ENCODE data around the gene SRGAP3.

SRGAP3 gene

DNA sequence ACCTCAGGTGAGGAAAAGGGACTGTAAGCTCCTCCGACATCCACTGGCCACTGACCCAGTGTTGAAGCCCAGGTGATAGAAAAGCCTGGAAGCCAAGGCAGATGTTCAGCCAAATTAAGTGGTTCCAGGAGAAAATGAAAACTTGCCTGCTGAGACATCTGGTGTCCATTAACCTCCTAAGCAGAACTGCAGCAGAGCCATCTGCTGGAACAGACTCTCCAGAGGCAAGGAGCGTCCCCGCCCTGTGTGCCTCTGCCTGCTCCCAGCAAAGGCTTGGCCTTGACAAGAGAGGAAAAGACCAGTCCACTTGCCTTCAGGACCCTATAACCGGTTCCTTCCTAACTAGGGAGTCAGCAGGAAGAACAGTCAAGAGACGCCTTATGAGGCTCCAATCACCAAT, 48.2 kb downstream of the SRGAP3 start:
- DNase-seq (ENCODE audit: low spot score), result no peak

DNA sequence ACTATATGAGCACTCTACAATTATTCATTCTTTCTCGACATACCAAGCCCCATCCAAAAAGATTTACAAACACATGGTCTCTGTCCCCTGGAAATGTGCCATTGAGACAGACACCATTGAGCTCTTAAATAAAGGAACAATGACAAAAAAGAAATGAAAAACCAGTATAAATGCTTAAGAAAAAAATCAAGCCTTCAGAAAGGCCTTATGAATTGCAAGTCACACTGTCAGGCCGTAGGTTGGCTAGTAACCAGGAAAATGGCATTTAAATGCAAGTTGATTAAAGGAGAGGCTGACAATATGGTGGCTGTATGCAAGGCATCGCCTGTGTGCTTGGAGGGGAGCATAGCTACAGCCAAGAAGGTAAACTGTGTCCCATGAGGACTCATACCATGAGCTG, 49.7 kb downstream of the SRGAP3 start:
- no peak for DNase-seq (ENCODE audit: low spot score)

DNA sequence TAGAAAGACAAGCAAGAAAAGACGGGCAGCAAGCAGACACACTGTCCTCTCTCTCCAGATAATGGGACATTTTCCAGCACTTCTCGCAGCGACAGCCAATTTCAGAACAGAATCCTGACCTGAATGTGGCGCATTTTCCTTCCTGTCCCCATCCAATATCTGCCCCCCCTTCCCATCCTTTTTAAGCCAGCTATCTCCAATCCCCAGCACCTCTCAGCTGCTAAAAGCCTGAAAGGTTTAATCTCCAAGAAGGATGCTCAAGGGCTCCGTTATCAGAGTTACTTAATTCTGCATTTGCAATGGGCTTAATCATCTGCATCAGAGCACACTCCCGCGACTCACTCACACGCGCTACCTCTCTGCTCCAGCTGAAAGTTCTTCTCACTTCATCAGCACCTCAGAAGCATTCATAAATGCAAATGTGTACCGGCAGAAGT, 50.5 kb downstream of the SRGAP3 start:
- DNase-seq (ENCODE audit: low spot score), result no peak

DNA sequence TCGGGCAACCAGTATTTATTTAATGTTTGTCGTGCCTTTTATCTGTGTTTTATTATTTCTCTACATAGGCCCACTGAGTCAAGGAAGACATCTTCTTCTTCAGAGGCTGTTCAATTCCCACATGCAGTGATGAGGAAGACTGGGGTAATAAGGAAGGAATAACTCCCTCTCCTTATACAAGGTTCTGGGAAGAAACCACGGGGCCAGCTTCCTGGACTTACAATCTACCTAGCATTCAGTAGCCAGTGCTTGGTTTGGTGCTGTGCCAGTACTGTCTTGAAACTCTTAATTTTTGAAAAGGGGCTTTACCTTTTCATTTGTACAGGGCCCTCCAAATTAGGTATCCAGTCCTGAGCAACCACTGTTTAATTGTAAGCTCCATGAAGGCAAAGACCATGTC, 51.2 kb downstream of the SRGAP3 start:
- DNase-seq (ENCODE audit: low spot score), result no peak

DNA sequence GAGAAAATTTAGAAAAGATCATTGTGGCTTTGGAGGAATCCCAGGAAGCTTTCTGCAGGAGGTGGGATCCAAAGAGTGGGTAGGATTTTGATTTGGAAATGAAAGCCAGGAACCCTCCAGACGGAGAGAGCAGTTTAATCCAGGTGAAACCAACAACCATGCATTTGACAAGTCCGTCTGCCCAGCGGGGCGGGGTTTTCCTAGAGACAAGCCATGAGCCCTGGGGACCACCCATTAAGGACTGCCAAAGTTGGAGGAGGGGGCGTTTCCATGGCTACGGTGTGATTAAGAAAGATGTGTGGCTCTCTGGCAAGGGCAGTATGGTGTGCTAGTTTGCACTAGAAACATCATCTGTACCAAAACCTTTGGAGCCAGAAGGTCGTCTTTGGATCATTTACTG, 53.4 kb downstream of the SRGAP3 start:
- DNase-seq (ENCODE audit: low spot score), result no peak

DNA sequence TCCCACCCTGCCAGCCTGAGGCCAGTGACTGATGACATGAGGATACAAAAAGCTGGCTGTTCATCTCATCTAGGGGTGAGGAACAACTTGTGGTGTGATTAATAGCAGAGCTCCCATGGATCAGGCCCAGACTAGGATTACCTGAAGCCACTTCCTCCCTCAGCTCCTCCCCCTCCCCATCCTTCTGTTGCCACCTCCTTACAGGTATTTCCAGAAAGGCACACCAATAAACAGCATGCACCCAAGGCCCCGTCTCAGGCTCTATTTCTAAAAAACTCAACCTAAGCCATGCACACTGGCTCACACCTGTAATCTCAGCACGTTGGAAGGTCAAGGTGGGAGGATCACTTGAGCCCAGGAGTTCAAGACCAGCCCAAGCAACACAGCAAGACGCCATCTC, 54.1 kb downstream of the SRGAP3 start:
- DNase-seq (ENCODE audit: low spot score), result no peak

DNA sequence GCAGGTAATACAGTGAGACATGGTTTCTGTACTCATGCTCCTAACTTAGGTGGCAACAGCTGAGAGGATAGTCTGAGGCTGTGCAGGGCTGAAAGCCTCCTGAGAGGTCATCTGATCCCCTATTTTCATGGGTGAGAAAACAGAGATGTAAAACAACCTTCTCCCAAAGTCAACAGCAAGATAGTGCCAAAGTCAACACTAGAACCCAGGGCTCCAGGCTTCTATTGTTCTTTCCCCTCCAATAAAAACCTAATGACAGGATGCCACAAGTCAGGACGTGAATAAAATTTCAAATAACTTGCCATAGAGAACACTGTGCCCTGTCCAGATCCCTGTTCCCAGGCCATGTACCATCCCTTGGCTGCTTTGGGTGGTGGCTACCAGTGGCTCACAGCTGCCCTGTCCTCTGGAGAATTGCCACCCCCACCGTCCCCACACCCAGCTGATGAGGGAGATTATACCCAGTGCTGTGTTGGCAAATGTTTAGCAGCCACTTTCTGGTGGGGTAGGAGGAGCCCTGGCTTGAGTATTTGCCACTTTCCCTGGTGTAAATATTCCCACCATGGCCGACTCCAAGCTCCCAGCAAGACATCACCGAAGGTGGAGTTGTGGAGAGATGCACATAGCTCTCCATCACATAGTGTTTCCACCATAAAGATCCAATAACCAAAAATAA, 54.8 kb downstream of the SRGAP3 start:
- DNase-seq (ENCODE audit: low spot score), result no peak

DNA sequence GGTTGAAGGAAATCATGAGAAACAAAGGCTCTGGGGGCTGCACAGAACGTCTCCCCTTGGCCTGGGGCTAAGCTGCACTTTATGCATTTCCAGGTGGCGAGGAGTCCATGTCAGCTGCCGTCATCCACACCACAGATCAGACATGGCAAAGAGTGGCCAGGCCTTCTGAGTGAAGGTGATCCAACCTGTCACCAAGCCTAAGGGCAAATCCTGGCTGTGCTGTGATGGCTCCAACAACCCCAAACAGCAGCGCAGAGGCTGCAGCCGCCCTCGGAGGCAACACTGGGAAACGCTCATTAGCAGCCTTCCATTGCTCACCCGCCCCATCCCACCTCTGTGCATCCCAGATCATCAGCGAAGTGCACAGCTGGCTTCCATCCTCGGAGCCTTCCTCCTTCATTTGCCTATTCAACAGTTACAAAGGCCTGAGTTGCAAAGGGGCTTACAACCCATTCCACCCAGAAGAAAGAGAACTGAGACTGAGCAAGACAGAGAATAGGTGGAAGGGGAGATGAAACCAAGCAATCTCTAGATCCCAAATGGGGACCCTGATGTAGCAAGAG, 55.7 kb downstream of the SRGAP3 start:
- DNase-seq (ENCODE audit: low spot score), result no peak

DNA sequence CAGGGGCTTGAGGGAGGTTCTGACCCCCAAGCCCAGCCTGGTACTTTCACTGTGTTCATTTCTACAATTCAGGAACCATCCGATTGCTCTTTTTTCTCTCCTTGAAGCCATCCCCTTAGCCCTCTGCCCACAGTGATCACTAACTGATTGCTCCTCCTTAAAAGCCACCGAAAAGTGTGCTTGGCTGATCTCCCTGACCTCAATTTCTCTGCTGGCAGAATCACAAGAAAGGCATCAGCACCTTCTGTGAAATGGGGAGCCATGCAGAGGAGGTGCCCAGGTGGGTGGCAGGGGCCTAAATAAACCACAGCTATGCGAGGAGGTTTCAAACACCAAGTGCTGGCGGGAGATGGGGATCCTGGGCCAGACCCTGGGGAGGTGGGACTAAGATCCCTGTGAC, 56.2 kb downstream of the SRGAP3 start:
- DNase-seq (ENCODE audit: low spot score), result no peak

DNA sequence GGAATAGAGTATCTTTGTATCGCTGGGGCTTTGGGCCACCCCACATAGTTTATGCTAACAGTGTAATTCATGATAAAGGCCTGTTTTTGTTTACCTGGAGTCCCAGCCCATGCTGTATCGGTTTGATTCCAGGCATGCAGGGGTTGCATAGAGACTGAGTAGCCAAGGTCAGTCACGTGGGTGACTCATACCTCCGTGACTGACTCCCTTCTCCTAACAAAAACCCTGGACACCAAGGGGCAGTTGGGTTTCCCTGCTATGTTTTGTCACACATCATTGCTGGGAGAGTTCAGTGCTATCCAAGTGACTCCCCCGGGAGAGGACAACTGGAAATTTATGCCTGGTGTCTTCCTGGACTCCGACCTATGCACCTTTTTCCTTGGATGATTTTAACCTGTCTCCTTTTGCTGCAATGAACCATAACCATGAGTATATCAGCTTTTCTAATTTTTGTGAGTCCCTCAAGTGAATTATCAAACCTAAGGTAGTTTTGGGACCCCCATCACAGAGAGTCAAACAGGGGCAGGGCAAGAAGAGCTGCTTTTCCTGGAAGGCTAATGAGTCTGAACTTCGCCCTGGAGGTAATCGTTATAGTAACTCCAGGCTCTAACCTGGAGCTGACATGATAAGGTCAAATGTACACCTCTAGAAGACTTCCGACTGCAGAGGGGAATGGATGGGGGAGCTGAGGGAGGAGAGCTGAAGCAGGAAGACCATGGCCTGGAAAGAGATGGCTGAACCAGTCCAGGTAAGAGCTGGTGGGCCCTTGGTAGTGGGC, 57.0 kb downstream of the SRGAP3 start:
- DNase-seq (ENCODE audit: low spot score), result peak; percentile 14

DNA sequence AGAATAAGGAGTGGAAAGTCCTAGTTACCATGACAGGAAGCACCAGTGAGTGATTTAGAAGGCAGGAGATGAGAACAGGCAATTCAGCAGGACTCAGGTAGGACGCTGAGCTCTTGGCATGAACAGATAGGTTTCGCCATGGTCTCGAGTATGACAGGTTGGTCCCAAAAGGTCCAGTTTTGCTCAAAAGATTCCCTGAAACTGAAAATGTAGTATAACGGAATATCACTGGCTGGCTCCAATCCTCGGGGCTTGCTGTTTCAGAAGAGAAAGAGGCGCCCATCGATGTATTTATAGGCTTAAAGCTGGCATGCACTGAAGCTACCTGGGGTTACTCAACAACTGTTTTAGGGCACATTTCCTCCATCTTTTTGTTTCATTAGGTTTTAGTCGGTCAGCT, 59.2 kb downstream of the SRGAP3 start:
- no peak for DNase-seq (ENCODE audit: low spot score)

DNA sequence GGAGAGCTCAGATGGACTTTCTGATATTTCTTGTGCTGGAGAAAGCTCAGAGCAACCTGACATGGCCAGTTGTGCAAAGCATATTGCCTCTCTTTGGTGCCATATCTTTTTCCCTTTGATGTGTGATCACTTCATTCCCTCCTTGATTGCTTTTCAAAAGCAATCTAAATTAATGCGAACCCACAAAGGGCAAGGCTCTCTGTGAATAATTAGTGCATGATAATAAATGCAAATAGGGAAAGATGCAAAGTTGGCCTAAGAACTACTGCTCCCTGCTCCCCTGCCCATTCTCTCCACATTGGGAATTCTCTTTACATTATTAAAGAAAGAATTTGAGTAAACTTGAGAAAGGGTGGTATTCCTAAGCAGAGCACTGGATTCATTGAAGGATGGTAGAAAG, 60.9 kb downstream of the SRGAP3 start:
- no peak for DNase-seq (ENCODE audit: low spot score)

DNA sequence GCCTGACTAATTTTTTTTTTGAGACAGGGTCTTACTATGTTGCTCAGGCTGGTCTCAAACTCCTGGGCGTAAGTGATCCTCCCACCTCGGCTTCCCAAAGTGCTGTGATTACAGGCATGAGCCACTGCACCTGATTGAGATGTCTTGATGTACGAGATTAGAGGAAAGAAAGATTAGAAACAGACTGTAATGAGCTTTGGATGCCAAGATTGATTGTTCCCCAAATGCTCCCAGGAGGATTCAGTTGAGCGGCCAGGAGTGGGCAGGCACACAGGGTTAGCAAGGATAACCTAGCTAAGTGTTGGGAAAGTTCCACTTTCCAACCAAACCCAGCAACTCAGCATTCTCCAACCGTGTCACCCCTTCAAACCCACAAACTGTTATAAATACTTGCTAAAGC, 63.7 kb downstream of the SRGAP3 start:
- no peak for DNase-seq (ENCODE audit: low spot score)

DNA sequence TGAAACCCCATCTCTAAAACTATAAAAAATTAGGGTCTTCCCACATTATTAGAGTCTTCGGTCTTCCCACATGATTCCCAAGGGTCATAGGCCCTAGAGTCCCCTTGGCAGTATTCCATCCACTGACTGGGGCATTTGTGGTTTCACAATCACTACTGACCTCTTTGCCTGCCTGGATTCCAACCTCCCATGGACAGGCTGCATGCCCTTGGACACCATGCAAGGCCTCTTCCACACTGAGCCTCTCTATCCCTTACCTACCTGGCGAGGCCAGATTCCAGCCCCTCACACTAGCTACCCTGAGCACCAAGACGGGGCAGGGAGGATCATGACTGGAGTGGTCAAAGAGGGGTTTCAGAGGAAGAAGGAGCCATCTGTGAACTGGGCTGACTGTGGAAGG, 64.4 kb downstream of the SRGAP3 start:
- DNase-seq (ENCODE audit: low spot score), result no peak

DNA sequence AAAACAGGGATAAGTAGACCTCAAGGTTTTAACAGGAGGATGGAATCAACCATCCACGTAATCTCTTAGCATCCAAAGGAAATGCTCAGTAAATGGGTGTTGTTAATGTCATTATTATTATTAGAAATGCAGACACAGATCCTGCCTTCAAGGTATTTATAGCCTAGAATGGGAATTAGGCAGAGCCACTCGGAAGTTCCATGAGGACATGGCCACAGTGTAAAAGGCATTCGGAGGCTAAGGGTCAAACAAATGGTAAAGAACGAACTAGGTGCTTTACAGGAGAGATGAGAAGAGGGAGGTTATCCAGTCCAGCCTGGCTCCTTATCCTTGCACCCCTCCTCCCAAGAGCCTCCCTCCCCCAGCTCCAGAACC, 65.0 kb downstream of the SRGAP3 start:
- no peak for DNase-seq (ENCODE audit: low spot score)

DNA sequence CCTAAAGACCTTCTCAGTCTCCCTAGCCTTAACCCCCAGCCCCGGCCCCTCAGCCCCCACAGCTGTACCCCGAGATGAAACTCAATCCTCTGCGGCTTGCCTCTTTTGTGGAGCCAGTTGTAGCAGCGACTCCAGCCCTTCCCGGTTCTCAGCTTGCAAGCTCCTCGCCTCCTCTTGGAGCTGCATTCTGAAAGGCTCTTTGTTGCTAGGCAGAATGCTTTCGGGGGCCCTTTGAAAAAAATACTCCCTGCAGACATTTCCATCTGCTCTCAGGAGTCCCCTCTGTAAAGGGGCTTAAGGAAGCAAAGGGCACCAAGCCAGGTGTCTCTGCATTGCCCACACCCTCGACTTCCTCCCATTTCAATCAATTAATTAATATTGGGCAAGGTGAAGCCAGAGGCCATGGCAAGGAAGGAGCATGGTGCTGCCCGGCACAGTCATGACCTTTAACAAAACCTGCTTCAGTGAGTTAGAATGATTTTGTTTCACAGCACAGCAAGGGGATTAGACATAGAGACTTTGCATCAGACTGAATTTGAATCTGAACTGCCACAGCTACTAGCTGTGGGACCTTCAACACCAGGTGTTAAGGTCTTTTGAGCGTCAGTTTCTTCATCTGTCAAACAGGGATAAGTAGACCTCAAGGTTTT, 65.5 kb downstream of the SRGAP3 start:
- DNase-seq (ENCODE audit: low spot score), result no peak

DNA sequence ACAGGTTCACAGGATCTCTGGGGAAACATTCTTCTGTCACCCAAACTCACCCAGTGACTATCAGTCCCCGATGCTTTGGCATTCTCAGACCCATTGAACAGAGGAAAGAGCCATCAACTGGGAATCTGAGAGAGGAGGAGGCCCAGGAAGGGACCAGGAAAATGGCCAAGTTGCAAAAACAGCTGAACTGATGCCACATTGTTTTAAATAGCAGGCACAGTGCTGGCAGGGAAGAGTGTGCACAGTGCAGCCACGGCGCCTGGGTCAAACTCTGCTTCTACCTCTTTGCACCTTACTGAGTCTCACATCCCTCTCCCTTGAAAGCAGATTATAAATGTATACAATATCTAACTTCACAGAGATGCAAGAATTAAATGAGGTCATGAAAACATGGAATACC, 66.4 kb downstream of the SRGAP3 start:
- DNase-seq (ENCODE audit: low spot score), result no peak

DNA sequence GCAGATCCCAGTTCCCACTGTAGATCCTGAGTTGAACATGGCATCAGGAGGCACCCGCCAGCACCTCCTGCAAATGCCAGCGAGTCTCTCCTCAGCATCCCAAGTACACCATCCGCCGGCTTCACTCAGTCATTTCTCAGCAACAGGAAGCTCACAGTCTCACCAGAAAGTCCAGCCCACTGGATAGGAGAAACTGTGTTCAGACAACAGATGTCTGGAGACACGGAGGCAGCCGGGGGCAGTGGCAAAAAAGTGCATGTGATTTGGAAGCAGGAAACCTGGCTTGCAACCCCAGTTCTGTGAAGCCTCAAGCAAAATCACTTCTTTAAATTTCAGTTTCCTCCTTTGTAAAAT, 68.7 kb downstream of the SRGAP3 start:
- DNase-seq (ENCODE audit: low spot score), result no peak

DNA sequence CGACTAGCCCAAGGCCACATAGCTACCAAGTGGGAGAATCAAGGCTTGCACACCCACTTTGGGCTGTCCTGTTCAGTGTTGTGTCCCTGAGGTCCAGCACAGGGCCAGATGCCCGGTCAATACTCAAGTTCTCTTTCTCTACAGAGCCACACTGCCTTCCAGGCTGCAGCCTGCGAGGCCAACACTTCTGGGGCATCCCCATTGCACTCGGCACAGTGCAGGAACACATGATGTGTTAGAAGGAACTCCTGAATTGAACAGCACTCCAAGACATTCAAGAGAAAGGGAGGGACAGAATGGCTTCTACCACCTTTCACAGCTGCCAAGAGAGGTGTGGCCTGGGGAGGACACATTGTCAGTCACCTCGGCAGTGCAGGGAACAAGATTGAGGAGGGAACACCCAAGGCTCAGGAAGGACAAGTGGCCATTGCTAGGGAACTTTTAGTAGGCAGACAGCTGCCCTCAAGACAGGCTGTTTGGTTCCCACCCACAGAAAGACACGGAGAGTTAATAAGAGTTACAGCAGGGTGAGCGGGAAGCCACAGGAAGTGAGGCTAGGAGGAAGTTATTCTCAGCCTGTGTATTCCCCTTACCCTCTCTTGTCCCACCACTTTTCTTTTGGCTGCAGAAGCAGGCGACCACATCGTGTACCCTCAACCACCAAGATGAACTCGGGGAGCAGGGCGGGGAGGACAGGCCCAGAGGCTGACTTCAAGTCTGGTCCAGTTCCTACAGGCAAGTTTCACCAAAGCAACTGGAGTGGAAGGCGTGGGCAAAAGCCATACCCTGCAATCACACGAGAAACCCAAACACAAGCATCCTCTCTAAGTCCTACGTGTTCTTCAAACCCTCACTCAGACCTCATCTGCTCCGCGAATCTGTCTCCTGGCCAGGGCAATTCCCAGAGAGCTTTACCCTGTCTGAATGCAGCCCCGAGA, 69.4 kb downstream of the SRGAP3 start:
- no peak for DNase-seq (ENCODE audit: low spot score)

DNA sequence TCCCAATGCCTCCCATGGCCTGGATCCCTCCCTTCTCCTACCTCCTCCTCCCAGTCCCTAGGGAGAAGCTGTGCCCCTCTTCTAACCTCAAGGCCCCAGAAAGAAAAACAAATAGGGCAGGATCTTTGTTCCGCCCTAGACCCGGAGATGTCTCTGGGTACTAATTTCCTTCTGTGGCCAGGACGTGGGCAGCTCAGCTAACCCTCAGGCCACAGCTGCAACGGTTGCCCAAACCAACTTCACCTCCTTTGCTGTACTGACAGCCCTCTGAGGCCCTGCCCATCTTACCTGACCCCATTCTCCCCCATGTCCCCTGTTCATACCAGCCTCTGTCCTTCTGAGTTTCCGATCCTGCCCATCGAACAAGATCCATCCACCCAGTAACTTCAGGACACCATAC, 70.7 kb downstream of the SRGAP3 start:
- no peak for DNase-seq (ENCODE audit: low spot score)

DNA sequence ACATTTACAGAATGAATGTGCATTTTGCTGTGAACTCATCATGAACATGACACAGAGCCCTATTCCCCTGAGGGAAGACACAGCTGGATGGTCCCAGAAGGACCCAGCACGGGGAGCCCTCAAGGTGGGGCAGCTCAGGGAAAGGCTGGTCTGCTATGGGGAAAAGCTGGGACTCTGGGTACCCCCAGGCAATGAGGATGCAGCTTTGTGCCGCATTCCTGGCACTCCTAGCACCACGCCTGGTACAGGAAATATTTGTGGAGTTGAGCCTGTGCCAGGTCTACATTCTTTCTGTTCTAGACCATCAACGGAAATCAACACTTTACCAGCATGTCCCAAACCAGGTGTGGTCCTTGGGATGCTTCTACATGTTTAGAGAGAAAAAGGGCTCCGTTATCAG, 74.0 kb downstream of the SRGAP3 start:
- no peak for DNase-seq (ENCODE audit: low spot score)

DNA sequence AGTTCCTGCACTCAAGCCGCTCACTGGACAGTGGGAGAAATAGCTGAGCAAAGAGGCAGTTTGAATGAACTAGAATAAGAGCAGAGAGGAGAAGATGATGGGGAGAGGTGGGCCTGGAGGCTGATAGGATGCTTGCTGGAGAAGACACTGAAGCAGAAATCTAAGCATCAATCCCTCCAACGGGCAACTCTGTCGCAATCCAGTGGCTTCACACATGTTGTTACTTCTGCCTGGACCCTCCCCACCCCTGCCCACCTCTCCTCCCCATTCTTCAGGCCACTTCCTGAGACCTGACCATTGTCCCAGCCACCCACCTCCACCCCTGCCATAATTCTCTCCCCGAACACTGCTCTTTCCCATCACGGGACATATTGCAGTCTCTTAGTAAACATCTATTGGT, 76.0 kb downstream of the SRGAP3 start:
- no peak for DNase-seq (ENCODE audit: low spot score)

Data from COLO829 (cell line).